Loucy (cell line): ENCODE data around the gene C22orf15.

Experiments used
- H2AFZ ChIP-seq: fragments of 200-600 bp; sonication (generic); 2 replicates; pipeline ENCODE4 v1.6.0; 2016; ENCODE audit warnings: antibody characterized with exemption, mild to moderate bottlenecking, low read length, moderate library complexity
- H3F3A ChIP-seq: fragments of 200-600 bp; 2 replicates; pipeline ENCODE4 v1.6.0; 2016; ENCODE audit warnings: antibody characterized with exemption, low read depth, mild to moderate bottlenecking
- H3K27me3 ChIP-seq: fragments of 200-600 bp; sonication (generic); 2 replicates; pipeline ENCODE4 v1.6.1; 2014; ENCODE audit warnings: low read length, mild to moderate bottlenecking; ENCODE audit not compliant: insufficient read depth, poor library complexity, severe bottlenecking
- H3K36me3 ChIP-seq: fragments of 200-600 bp; sonication (generic); 2 replicates; pipeline ENCODE4 v1.6.1; 2016; ENCODE audit warnings: low read length; ENCODE audit not compliant: insufficient read depth
- H3K4me1 ChIP-seq: fragments of 200-600 bp; sonication (generic); 2 replicates; pipeline ENCODE4 v1.5.1; 2014; ENCODE audit warnings: low read length, mild to moderate bottlenecking; ENCODE audit not compliant: insufficient read depth, poor library complexity, severe bottlenecking
- H3K4me2 ChIP-seq: fragments of 200-600 bp; sonication (generic); 2 replicates; pipeline ENCODE4 v1.6.0; 2014; ENCODE audit warnings: antibody characterized with exemption, low read length, low read depth, mild to moderate bottlenecking; ENCODE audit not compliant: poor library complexity, severe bottlenecking
- H3K4me3 ChIP-seq: fragments of 200-600 bp; sonication (generic); 2 replicates; pipeline ENCODE4 v1.5.1; 2014; ENCODE audit warnings: low read length, mild to moderate bottlenecking, mixed read lengths; ENCODE audit not compliant: poor library complexity, severe bottlenecking
- H3K79me2 ChIP-seq: fragments of 200-600 bp; sonication (generic); 2 replicates; pipeline ENCODE4 v1.6.1; 2014; ENCODE audit warnings: low read length; ENCODE audit not compliant: insufficient read depth
- H3K9ac ChIP-seq: fragments of 200-600 bp; sonication (generic); 2 replicates; pipeline ENCODE4 v1.6.0; 2014; ENCODE audit warnings: mild to moderate bottlenecking, low read depth, low read length, moderate library complexity; ENCODE audit not compliant: poor library complexity, severe bottlenecking
- H3K9me2 ChIP-seq: fragments of 200-600 bp; sonication (generic); replicated peaks from 2 replicates; pipeline ENCODE4 v1.6.1; 2016; ENCODE audit warnings: low read depth, low read length, mixed read lengths
- H3K9me3 ChIP-seq: fragments of 200-600 bp; sonication (generic); 2 replicates; pipeline ENCODE4 v1.6.1; 2014; ENCODE audit warnings: mild to moderate bottlenecking, antibody characterized with exemption, low read length, low read depth; ENCODE audit not compliant: insufficient read depth
- H4K20me1 ChIP-seq: fragments of 200-600 bp; sonication (generic); 2 replicates; pipeline ENCODE4 v1.6.0; 2014; ENCODE audit warnings: antibody characterized with exemption, low read length, mild to moderate bottlenecking; ENCODE audit not compliant: insufficient read depth, poor library complexity, severe bottlenecking
- EZH2phosphoT487 ChIP-seq: fragments of 200-600 bp; IDR thresholded peaks from 2 replicates; pipeline ENCODE4 v1.6.1; 2018; ENCODE audit warnings: antibody characterized with exemption, mild to moderate bottlenecking, moderate library complexity, borderline replicate concordance
- TF ChIP-seq, protein P1 (sequence below): fragments of 200-600 bp; sonication (generic); conservative IDR thresholded peaks from 2 replicates; pipeline ENCODE4 v1.5.1; 2014; ENCODE audit warnings: mild to moderate bottlenecking, antibody characterized with exemption, low read length

Gene C22orf15

DNA sequence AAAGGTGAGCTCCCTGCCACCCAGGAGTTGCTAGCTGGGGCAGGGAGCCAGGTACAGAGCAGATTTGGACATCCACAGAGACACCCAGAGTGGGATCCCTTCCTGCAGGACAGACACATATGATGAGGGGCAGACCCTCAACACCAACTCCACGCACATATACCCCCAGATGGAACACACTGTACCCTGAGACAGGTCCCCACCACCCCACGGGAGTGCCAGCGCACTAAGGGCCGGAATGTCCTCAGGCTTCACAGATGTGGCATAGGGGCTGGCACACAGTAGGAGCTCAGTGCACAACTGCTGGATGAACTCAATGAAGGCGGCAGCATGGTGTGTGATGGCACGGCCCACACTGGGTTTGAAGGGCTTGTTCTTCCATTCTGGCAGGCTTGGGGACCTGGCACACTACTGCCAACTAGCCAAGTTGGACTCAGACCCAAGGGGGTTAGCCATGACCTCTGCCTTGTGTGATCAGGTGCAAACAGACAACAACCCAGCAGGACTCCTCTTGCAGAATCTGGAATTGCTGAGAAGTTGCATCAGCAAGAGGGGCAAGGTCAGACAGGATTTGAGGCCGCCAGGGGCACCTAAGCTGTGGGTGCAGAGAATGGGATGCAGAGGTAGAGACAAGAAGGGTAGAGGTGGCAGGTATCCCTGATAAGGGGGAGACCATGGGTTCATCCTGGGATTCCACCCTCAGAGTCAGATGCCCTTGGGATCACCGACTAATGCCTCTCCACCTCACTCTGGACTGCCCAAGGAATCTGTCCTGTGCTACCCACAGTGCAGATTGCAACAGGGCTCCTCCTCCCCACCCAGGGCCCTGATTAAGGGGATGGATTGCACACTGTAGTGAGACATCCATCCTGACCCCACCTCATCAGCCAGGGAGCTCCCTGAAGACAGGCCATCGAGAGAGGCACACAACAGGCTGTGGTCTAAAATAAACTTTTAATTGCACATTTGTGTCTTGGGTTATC lies 2.4 kb downstream of the C22orf15 start:
- H3K9ac ChIP-seq: no peak overlapping the region
- H3K9me3 ChIP-seq: no peaks in the 10 kb centered on the region
- no peaks in the 10 kb centered on the region for H3K79me2 ChIP-seq
- H3K36me3 ChIP-seq: no peaks in the 10 kb centered on the region
- TF ChIP-seq, protein P1, sequence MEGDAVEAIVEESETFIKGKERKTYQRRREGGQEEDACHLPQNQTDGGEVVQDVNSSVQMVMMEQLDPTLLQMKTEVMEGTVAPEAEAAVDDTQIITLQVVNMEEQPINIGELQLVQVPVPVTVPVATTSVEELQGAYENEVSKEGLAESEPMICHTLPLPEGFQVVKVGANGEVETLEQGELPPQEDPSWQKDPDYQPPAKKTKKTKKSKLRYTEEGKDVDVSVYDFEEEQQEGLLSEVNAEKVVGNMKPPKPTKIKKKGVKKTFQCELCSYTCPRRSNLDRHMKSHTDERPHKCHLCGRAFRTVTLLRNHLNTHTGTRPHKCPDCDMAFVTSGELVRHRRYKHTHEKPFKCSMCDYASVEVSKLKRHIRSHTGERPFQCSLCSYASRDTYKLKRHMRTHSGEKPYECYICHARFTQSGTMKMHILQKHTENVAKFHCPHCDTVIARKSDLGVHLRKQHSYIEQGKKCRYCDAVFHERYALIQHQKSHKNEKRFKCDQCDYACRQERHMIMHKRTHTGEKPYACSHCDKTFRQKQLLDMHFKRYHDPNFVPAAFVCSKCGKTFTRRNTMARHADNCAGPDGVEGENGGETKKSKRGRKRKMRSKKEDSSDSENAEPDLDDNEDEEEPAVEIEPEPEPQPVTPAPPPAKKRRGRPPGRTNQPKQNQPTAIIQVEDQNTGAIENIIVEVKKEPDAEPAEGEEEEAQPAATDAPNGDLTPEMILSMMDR: no peak
- TF ChIP-seq EZH2phosphoT487: no peak
- no peaks in the 10 kb centered on the region for H3F3A ChIP-seq
- H3K4me1 ChIP-seq: peaks cover 27% of the 10 kb centered on the region
- H3K4me3 ChIP-seq: no peak overlapping the region
- no peaks in the 10 kb centered on the region for H3K9me2 ChIP-seq
- no peak overlapping the region for H2AFZ ChIP-seq
- H3K4me2 ChIP-seq: no peak overlapping the region
- H3K27me3 ChIP-seq: no peaks in the 10 kb centered on the region
- H4K20me1 ChIP-seq: no peaks in the 10 kb centered on the region

DNA sequence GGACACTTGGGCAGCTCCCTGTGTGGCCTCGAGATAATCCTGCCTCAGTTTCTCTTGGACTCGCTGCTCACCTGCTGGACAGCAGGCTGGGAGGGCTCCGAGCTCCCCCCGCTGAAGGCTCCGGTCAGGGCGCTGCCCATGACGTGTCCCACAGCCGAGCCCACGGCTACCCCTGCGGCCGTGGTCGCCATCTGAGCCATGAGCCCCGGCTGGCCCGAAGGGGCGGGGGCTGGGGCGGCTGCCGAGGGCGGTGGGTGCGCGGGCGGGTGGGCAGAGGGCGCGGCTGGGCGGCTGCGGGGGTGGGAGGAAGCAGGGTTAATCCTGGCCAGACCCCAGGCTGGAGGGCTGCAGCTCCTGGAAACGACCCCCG lies 4.5 kb downstream of the C22orf15 start:
- H3K9me3 ChIP-seq: no peaks in the 10 kb centered on the region
- peaks cover 27% of the 10 kb centered on the region for H3K4me1 ChIP-seq
- H3K79me2 ChIP-seq: no peaks in the 10 kb centered on the region
- H4K20me1 ChIP-seq: no peaks in the 10 kb centered on the region
- H3K36me3 ChIP-seq: no peaks in the 10 kb centered on the region
- no peak overlapping the region for H2AFZ ChIP-seq
- peak overlapping the region; percentile 74 for H3K4me3 ChIP-seq
- no peak for TF ChIP-seq EZH2phosphoT487
- TF ChIP-seq, protein P1: no peak
- no peaks in the 10 kb centered on the region for H3K27me3 ChIP-seq
- H3K9me2 ChIP-seq: no peaks in the 10 kb centered on the region
- H3K4me2 ChIP-seq: peak overlapping the region; percentile 82
- peak overlapping the region; percentile 82 for H3K9ac ChIP-seq
- no peaks in the 10 kb centered on the region for H3F3A ChIP-seq

DNA sequence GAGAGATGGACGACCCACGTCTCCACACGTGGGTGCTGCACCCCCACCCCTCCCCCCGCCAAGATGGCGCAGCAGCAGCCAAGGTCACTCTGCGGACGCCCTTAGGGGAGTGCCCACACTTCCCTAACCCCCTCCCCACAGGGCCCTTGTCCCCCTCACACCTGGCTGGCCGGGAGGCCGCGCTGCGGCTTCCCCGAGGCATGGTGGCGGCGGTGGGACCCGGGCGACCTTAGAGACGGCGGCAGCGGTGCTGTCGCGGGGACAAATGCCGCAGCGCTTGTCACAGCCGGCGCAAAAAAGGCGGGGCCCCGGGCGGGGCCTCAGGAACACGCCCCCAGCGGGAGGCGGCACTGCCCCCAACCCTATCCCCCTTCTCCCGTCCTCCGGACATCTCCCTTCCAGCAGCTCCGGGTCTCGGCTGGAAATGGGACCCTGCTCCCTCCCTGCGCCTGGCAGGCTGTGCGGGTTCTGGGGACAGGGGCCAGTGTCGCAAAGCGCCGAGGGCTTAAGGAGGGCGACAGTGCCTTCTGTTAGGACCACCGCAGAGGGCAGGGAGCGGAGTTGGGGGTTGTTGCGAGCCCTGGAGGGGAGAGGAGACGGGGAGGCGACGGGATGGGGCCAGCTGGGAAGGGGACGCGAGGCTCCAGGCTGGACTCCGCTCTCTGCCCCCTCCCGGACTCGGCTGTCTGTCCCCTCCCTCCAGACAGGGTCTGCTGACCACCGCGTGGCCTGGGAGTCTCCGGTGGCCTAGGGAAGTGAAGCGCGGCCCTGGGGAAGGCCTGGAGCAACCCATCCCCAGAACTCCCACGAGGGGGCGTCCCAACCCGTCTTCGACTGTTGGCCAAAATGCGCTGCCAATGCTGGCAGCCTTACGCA lies 5.1 kb downstream of the C22orf15 start, which contains the start of gene CHCHD10:
Gene CHCHD10, minus strand, starts transcription at position 300 of the 876 bp plus-strand sequence. Its CDS starts 98 bp downstream, at position 202.
- Histone ChIP-seq H3K4me1 (peaks cover 21% of the 10 kb centered on the region), H3K27me3 (no peaks in the 10 kb centered on the region), H4K20me1 (no peaks in the 10 kb centered on the region), H3K79me2 (no peaks in the 10 kb centered on the region), H3K9ac (peak within 1 kb of the TSS; percentile 82), H3F3A (no peaks in the 10 kb centered on the region), H3K4me2 (peak within 1 kb of the TSS; percentile 82), H3K9me2 (no peaks in the 10 kb centered on the region), H3K36me3 (no peaks in the 10 kb centered on the region), H3K9me3 (no peaks in the 10 kb centered on the region), H3K4me3 (peak within 1 kb of the TSS; percentile 74), H2AFZ (peak within 1 kb of the TSS; percentile 87)
- no peak for TF ChIP-seq EZH2phosphoT487
- TF ChIP-seq, protein P1: peak; percentile 67
